Mesenchymal stem cell (in vitro differentiated cells and primary cell): ENCODE results near the gene RIMKLB.

Experiments
- DNase-seq: peaks from one replicate; pipeline ENCODE4 v3.0.0-alpha.2; 2013
- H2AFZ ChIP-seq: one replicate; pipeline ENCODE4 v1.6.1; 2013; ENCODE audit warnings: low read depth, mild to moderate bottlenecking, control low read depth, inconsistent platforms, low read length, moderate library complexity
- H2AK5ac ChIP-seq: 2 replicates; pipeline ENCODE4 v1.6.1; 2013; ENCODE audit warnings: low read length, moderate library complexity, mild to moderate bottlenecking, inconsistent platforms; ENCODE audit not compliant: severe bottlenecking
- H2BK120ac ChIP-seq: one replicate; pipeline ENCODE4 v1.6.1; 2013; ENCODE audit warnings: low read depth, mild to moderate bottlenecking, inconsistent platforms, low read length, moderate library complexity
- H2BK12ac ChIP-seq, 2 experiments: one replicate each; pipeline ENCODE4 v1.6.1; 2013; ENCODE audit warnings: inconsistent platforms in 2 of 2, low read length in 2 of 2, mild to moderate bottlenecking in 2 of 2, moderate library complexity in 2 of 2, control low read depth in 1 of 2
- H2BK15ac ChIP-seq: one replicate; pipeline ENCODE4 v1.6.1; 2013; ENCODE audit warnings: mild to moderate bottlenecking, low read depth, inconsistent platforms; ENCODE audit not compliant: poor library complexity, severe bottlenecking
- H2BK5ac ChIP-seq: 2 replicates; pipeline ENCODE4 v1.6.1; 2013; ENCODE audit warnings: low read depth, mild to moderate bottlenecking, low read length, control low read depth, inconsistent platforms; ENCODE audit not compliant: poor library complexity, severe bottlenecking
- H3K14ac ChIP-seq, 2 experiments: one replicate each; pipeline ENCODE4 v1.6.1; 2013; ENCODE audit warnings: inconsistent platforms in 2 of 2, low read length in 2 of 2, control low read depth in 1 of 2, mild to moderate bottlenecking in 1 of 2, moderate library complexity in 1 of 2
- H3K18ac ChIP-seq, 2 experiments: one replicate each; pipeline ENCODE4 v1.6.1; 2013; ENCODE audit warnings: inconsistent platforms in 2 of 2, low read length in 2 of 2, control low read depth in 1 of 2, low read depth in 1 of 2, mild to moderate bottlenecking in 1 of 2
- H3K23ac ChIP-seq, 2 experiments: one replicate each; pipeline ENCODE4 v1.6.1; 2013; ENCODE audit warnings: inconsistent platforms in 2 of 2, low read length in 2 of 2, mild to moderate bottlenecking in 2 of 2, moderate library complexity in 2 of 2, control low read depth in 1 of 2
- H3K27ac ChIP-seq: 2 replicates; pipeline ENCODE4 v1.5.1; 2013; ENCODE audit warnings: mild to moderate bottlenecking, moderate library complexity, low read length, control low read depth, inconsistent platforms; ENCODE audit not compliant: poor library complexity, severe bottlenecking
- H3K27me3 ChIP-seq, 2 experiments: 2 replicates each; pipeline versions ENCODE4 v1.6.1 to v1.7.0; 2013; ENCODE audit warnings: low read length in 2 of 2, mild to moderate bottlenecking in 2 of 2, moderate library complexity in 2 of 2, control low read depth in 1 of 2, inconsistent platforms in 1 of 2; ENCODE audit not compliant: control insufficient read depth in 1 of 2, insufficient read depth in 1 of 2
- H3K36me3 ChIP-seq, 2 experiments: 2 replicates each; pipeline versions ENCODE4 v1.6.1 to v1.7.0; 2013; ENCODE audit warnings: low read length in 2 of 2, control low read depth in 1 of 2, inconsistent platforms in 1 of 2, low read depth in 1 of 2, mild to moderate bottlenecking in 1 of 2; ENCODE audit not compliant: insufficient read depth in 2 of 2, control insufficient read depth in 1 of 2
- H3K4ac ChIP-seq, 2 experiments: one replicate each; pipeline ENCODE4 v1.6.1; 2013; ENCODE audit warnings: inconsistent platforms in 2 of 2, low read length in 2 of 2, mild to moderate bottlenecking in 2 of 2, moderate library complexity in 2 of 2, control low read depth in 1 of 2, low read depth in 1 of 2
- H3K4me1 ChIP-seq: 2 replicates; pipeline ENCODE4 v1.6.1; 2013; ENCODE audit warnings: low read depth, low read length, control low read depth; ENCODE audit not compliant: control insufficient read depth, insufficient read depth
- H3K4me2 ChIP-seq: 2 replicates; pipeline ENCODE4 v1.6.1; 2013; ENCODE audit warnings: low read length, mild to moderate bottlenecking, inconsistent platforms; ENCODE audit not compliant: poor library complexity, severe bottlenecking
- H3K4me3 ChIP-seq, 2 experiments: 2 replicates each; pipeline versions ENCODE4 v1.5.1 to v1.7.0; 2013; ENCODE audit warnings: low read length in 2 of 2, mild to moderate bottlenecking in 2 of 2, control low read depth in 1 of 2, low read depth in 1 of 2; ENCODE audit not compliant: insufficient read depth in 1 of 2
- H3K79me1 ChIP-seq: replicated peaks from 2 replicates; pipeline ENCODE4 v1.6.1; 2013; ENCODE audit warnings: mild to moderate bottlenecking, control low read depth, low read length, inconsistent platforms; ENCODE audit not compliant: poor library complexity, severe bottlenecking
- H3K9ac ChIP-seq: 2 replicates; pipeline ENCODE4 v1.7.0; 2013; ENCODE audit warnings: mild to moderate bottlenecking, low read length, moderate library complexity
- H3K9me3 ChIP-seq: 2 replicates; pipeline ENCODE4 v1.7.0; 2013; ENCODE audit warnings: mild to moderate bottlenecking, low read length; ENCODE audit not compliant: control insufficient read depth
- H4K8ac ChIP-seq: one replicate; pipeline ENCODE4 v1.6.1; 2013; ENCODE audit warnings: inconsistent platforms, mild to moderate bottlenecking, low read length, moderate library complexity
- H4K91ac ChIP-seq: one replicate; pipeline ENCODE4 v1.6.1; 2013; ENCODE audit warnings: mild to moderate bottlenecking, low read length, inconsistent platforms
- WGBS: methylation state at CpG from one replicate; pipeline ENCODE4 v1.1.7; 2013; ENCODE audit warnings: mixed read lengths; 5-methylcytosine and 5-hydroxymethylcytosine counted together

Gene RIMKLB

DNA sequence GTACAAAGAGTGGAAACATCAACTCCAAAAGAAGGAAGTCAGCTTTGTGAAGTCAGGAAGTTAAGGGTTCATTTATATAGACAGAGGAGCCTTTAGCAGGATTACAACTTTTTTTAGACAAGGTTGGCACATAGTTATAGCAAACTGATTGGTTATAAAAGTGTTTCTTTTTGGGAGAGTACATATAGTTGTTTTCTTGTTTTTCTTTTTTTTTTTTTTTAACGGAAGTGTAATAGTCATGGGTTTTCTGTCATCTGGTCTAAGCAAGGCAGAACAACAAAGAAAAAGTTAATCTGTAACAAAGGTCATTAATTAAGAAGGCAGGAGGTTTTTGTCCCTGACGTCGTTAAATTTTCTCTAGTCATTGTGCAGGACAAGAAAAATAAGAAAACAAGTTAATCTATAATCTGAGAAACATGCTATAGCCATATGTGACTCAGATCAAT lies 22.2 kb upstream of the RIMKLB start:
- WGBS: 75% methylated on average over 1 of the region's 3 CpGs
- H2BK5ac ChIP-seq: no peak overlapping the region
- H2BK12ac ChIP-seq: no peak overlapping the region
- H3K9me3 ChIP-seq: no peaks in the 10 kb centered on the region
- H3K4ac ChIP-seq: no peak overlapping the region
- H2BK120ac ChIP-seq: no peak overlapping the region
- no peak overlapping the region for H4K8ac ChIP-seq
- H3K4me1 ChIP-seq: peaks cover 4% of the 10 kb centered on the region
- H4K91ac ChIP-seq: no peak overlapping the region
- H3K4me3 ChIP-seq: no peak overlapping the region
- no peak overlapping the region for H2BK15ac ChIP-seq
- no peak overlapping the region for H3K23ac ChIP-seq
- DNase-seq: no peak
- no peak overlapping the region for H3K27ac ChIP-seq
- H3K27me3 ChIP-seq: no peaks in the 10 kb centered on the region
- no peak overlapping the region for H3K18ac ChIP-seq
- H3K36me3 ChIP-seq: no peaks in the 10 kb centered on the region
- no peak overlapping the region for H3K14ac ChIP-seq
- H3K79me1 ChIP-seq: no peaks in the 10 kb centered on the region
- no peak overlapping the region for H2AFZ ChIP-seq
- H2AK5ac ChIP-seq: no peak overlapping the region
- no peak overlapping the region for H3K4me2 ChIP-seq
- no peak overlapping the region for H3K9ac ChIP-seq

DNA sequence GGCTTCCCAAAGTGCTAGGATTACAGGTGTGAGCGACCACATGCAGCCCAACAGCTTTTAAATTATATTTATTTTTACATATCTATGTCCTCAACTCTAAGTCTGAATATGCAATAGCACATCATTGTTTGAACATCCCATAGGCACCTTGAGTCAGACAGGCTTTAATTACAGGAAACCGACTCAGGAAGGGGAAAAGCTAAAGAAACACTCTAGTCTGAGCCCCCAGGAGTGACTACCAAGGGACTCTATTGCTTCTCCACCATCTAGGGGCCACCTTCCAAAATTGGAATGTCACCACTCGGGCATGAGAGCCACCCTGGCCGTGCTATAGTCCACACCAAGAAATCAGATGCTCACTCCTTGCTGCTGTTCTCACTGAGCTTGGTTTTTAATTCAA lies 21.1 kb upstream of the RIMKLB start:
- no peak overlapping the region for H3K9ac ChIP-seq
- WGBS: 93% methylated on average over 4 of the region's 4 CpGs
- no peak overlapping the region for H2AK5ac ChIP-seq
- H3K9me3 ChIP-seq: no peaks in the 10 kb centered on the region
- no peak overlapping the region for H3K14ac ChIP-seq
- no peak overlapping the region for H3K4me2 ChIP-seq
- H3K4ac ChIP-seq: no peak overlapping the region
- DNase-seq: no peak
- H3K4me3 ChIP-seq: no peak overlapping the region
- no peak overlapping the region for H3K27ac ChIP-seq
- H4K8ac ChIP-seq: no peak overlapping the region
- H3K23ac ChIP-seq: no peak overlapping the region
- no peak overlapping the region for H2AFZ ChIP-seq
- H3K4me1 ChIP-seq: peaks cover 4% of the 10 kb centered on the region
- no peak overlapping the region for H2BK120ac ChIP-seq
- H3K18ac ChIP-seq: no peak overlapping the region
- no peak overlapping the region for H2BK15ac ChIP-seq
- no peaks in the 10 kb centered on the region for H3K27me3 ChIP-seq
- no peaks in the 10 kb centered on the region for H3K36me3 ChIP-seq
- no peak overlapping the region for H4K91ac ChIP-seq
- H2BK5ac ChIP-seq: no peak overlapping the region
- no peak overlapping the region for H2BK12ac ChIP-seq
- H3K79me1 ChIP-seq: no peaks in the 10 kb centered on the region

DNA sequence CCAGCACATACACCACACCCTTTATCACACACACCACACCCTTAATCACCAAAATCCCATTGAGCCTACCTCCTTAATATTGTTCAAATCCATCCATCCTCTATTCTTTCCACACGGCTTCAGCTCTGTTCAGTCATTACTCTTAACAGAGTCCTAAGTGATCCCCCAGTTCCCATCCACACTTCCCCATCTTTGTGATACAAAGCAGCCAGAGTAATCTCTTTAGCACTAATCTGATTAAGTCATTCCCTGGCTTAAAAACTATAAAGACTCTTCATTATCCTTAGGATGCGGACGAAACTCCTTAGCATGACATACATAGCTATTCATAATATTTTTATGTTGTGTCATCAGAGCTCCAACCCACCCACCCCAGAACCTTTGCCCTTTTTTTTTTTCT lies 20.4 kb upstream of the RIMKLB start:
- Histone ChIP-seq H2AK5ac (no peak overlapping the region), H3K23ac (no peak overlapping the region), H3K4ac (no peak overlapping the region), H2BK12ac (no peak overlapping the region), H3K9me3 (no peaks in the 10 kb centered on the region), H2BK5ac (no peak overlapping the region), H3K9ac (no peak overlapping the region), H3K79me1 (no peaks in the 10 kb centered on the region), H2AFZ (no peak overlapping the region), H3K4me3 (no peak overlapping the region), H3K4me1 (peaks cover 4% of the 10 kb centered on the region), H3K27ac (no peak overlapping the region), H3K4me2 (no peak overlapping the region), H3K27me3 (no peaks in the 10 kb centered on the region), H2BK15ac (no peak overlapping the region), H4K8ac (no peak overlapping the region), H3K14ac (no peak overlapping the region), H3K36me3 (no peaks in the 10 kb centered on the region), H2BK120ac (no peak overlapping the region), H4K91ac (no peak overlapping the region), H3K18ac (no peak overlapping the region)
- WGBS: 88% methylated on average over 3 of the region's 3 CpGs
- DNase-seq: no peak

DNA sequence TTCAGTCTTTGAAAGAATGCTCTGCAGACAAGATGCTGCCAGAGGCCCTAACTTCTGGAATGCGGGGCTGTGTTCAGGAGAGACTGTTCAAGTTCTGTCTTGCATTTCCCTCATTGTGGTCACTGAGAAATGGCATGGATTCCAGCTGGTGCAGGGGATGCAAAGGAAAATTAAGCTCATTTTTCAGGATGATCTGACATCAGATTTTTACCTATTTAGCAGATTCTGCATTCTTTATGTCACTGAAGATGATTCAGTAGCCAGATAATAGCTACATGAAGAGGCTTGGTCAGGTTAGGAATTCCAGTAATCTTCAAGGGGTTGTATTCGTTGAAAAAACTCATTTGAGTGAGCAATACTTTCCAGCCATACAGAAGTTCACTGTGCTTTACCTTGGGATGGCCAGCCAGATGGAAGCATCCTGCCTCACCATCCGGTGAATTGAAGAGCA lies 19.1 kb upstream of the RIMKLB start:
- Histone ChIP-seq H3K23ac (no peak overlapping the region), H2BK5ac (no peak overlapping the region), H2AFZ (no peak overlapping the region), H2BK12ac (no peak overlapping the region), H4K91ac (no peak overlapping the region), H3K4ac (no peak overlapping the region), H3K9ac (no peak overlapping the region), H2BK120ac (no peak overlapping the region), H2BK15ac (no peak overlapping the region), H3K14ac (no peak overlapping the region), H3K4me3 (no peak overlapping the region), H3K4me1 (peaks cover 4% of the 10 kb centered on the region), H3K36me3 (no peaks in the 10 kb centered on the region), H3K27me3 (no peaks in the 10 kb centered on the region), H3K18ac (no peak overlapping the region), H3K4me2 (no peak overlapping the region), H2AK5ac (no peak overlapping the region), H3K27ac (peak overlapping the region; percentile 48), H3K9me3 (no peaks in the 10 kb centered on the region), H3K79me1 (no peaks in the 10 kb centered on the region), H4K8ac (no peak overlapping the region)
- 51% methylated on average over 3 of the region's 3 CpGs for WGBS
- DNase-seq: no peak
